CD14-positive monocyte (primary cell): ENCODE data around the gene TRPM6. TPM values are rescaled to one million over a fixed set of nuclear protein-coding genes. Genes with fewer than 3 reads are reported as not detected.

Experiments
- DNase-seq, 3 donors: peaks; one replicate each; pipeline ENCODE4 v3.0.0-alpha.2; 2011 to 2022
- H2AFZ ChIP-seq: 2 replicates; pipeline ENCODE4 v1.6.0; 2012; ENCODE audit warnings: mild to moderate bottlenecking, low read depth, low read length, inconsistent platforms; ENCODE audit not compliant: insufficient read depth, poor library complexity, severe bottlenecking
- H3K27ac ChIP-seq, 2 donors: 1 replicate in 1 of 2; 2 replicates in 1 of 2; pipeline ENCODE4 v1.5.1; 2012 to 2013; ENCODE audit warnings: low read length in 2 of 2, control low read depth in 1 of 2, inconsistent platforms in 1 of 2, low read depth in 1 of 2, mild to moderate bottlenecking in 1 of 2
- H3K27me3 ChIP-seq, 2 donors: one replicate each; pipeline versions ENCODE4 v1.6.0 to v1.6.1; 2011 to 2013; ENCODE audit warnings: low read length in 2 of 2; ENCODE audit not compliant: control insufficient read depth in 2 of 2, insufficient read depth in 2 of 2
- H3K36me3 ChIP-seq, 2 donors: replicated peaks in 1 of 2; 1 replicate in 1 of 2; 2 replicates in 1 of 2; pipeline versions ENCODE4 v1.5.1 to v1.6.1; 2012 to 2013; ENCODE audit warnings: low read length in 2 of 2, control low read depth in 1 of 2, inconsistent platforms in 1 of 2, mild to moderate bottlenecking in 1 of 2; ENCODE audit not compliant: insufficient read depth in 2 of 2, control insufficient read depth in 1 of 2
- H3K4me1 ChIP-seq, 2 donors: 1 replicate in 1 of 2; 2 replicates in 1 of 2; pipeline versions ENCODE4 v1.5.1 to v1.6.1; 2012 to 2013; ENCODE audit warnings: low read length in 2 of 2, control low read depth in 1 of 2, inconsistent platforms in 1 of 2, mild to moderate bottlenecking in 1 of 2, moderate library complexity in 1 of 2; ENCODE audit not compliant: insufficient read depth in 2 of 2, control insufficient read depth in 1 of 2
- H3K4me2 ChIP-seq: replicated peaks from 2 replicates; pipeline ENCODE3; 2012; ENCODE audit warnings: low read length, moderate library complexity, mild to moderate bottlenecking; ENCODE audit not compliant: poor library complexity, severe bottlenecking; ENCODE audit errors: extremely low read depth
- H3K4me3 ChIP-seq, 3 experiments: fragments of 200-600 bp in 1 of 3; sonication (generic) in 1 of 3; replicated peaks in 1 of 3; 1 replicate in 2 of 3; 2 replicates in 1 of 3; pipeline ENCODE4 v1.5.1; 2011 to 2013; ENCODE audit warnings: low read length in 3 of 3, mild to moderate bottlenecking in 3 of 3, control low read depth in 2 of 3, low read depth in 2 of 3, inconsistent platforms in 1 of 3, moderate library complexity in 1 of 3
- H3K79me2 ChIP-seq: 2 replicates; pipeline ENCODE4 v1.6.0; 2012; ENCODE audit warnings: mild to moderate bottlenecking, control low read depth, inconsistent platforms, low read length, moderate library complexity; ENCODE audit not compliant: insufficient read depth
- H3K9ac ChIP-seq: 2 replicates; pipeline ENCODE4 v1.6.0; 2017; ENCODE audit warnings: low read length, mild to moderate bottlenecking; ENCODE audit not compliant: insufficient read depth, poor library complexity, severe bottlenecking
- H3K9me3 ChIP-seq, 2 donors: replicated peaks in 1 of 2; 1 replicate in 1 of 2; 2 replicates in 1 of 2; pipeline versions ENCODE4 v1.5.1 to v1.6.1; 2012 to 2013; ENCODE audit warnings: low read length in 2 of 2, control low read depth in 1 of 2; ENCODE audit not compliant: control insufficient read depth in 1 of 2, insufficient read depth in 1 of 2
- H4K20me1 ChIP-seq: 2 replicates; pipeline ENCODE4 v1.6.0; 2012; ENCODE audit warnings: mild to moderate bottlenecking, low read length, control low read depth, moderate library complexity; ENCODE audit not compliant: insufficient read depth
- H3K27ac Mint-ChIP-seq, 7 donors: one replicate each; pipeline ENCODE4 v1.8.0; 2020; ENCODE audit warnings: mild to moderate bottlenecking in 7 of 7, mixed read lengths in 7 of 7, moderate library complexity in 6 of 7, inconsistent platforms in 2 of 7
- H3K27me3 Mint-ChIP-seq, 3 donors: one replicate each; pipeline ENCODE4 v1.8.0; 2021 to 2022; ENCODE audit warnings: low read depth in 3 of 3, mild to moderate bottlenecking in 3 of 3, mixed read lengths in 3 of 3, moderate library complexity in 3 of 3, inconsistent platforms in 1 of 3
- H3K36me3 Mint-ChIP-seq, 2 donors: one replicate each; pipeline ENCODE4 v1.8.0; 2020; ENCODE audit warnings: mixed read lengths in 2 of 2, inconsistent platforms in 1 of 2, mild to moderate bottlenecking in 1 of 2
- H3K4me1 Mint-ChIP-seq: one replicate; pipeline ENCODE4 v1.8.0; 2020; ENCODE audit warnings: mild to moderate bottlenecking, mixed read lengths
- H3K4me3 Mint-ChIP-seq, 2 donors: one replicate each; pipeline ENCODE4 v1.8.0; 2020; ENCODE audit warnings: mild to moderate bottlenecking in 2 of 2, mixed read lengths in 2 of 2, moderate library complexity in 1 of 2
- H3K9me3 Mint-ChIP-seq, 7 donors: one replicate each; pipeline ENCODE4 v1.8.0; 2020 to 2022; ENCODE audit warnings: mixed read lengths in 7 of 7, mild to moderate bottlenecking in 6 of 7, moderate library complexity in 6 of 7, inconsistent platforms in 2 of 7
- whole genome bisulfite sequencing: methylation state at CpG from one replicate; pipeline ENCODE4 v1.1.5; 2013; ENCODE audit warnings: missing lambda C conversion rate; ENCODE audit not compliant: insufficient coverage; 5-methylcytosine and 5-hydroxymethylcytosine counted together
- intact Hi-C, 2 donors: fragments of 100-400 bp; cut with micrococcal nuclease; formaldehyde crosslinking; loops; one replicate each; pipeline versions ENCODE4 v1.15.0 to v1.15.1; 2023
- polyA plus RNA-seq, 3 donors: library from polyadenylated mRNA; depleted of rRNA in 1 of 3; unstranded in 2 of 3; stranded (reverse) in 1 of 3; fragments of 300-500 nt in 2 of 3; fragments of >200 nt in 1 of 3; fragmentation: Illumina TruSeq in 2 of 3; gene quantifications; 1 replicate in 2 of 3; 2 replicates in 1 of 3; pipeline ENCODE4 v1.2.3, GENCODE V29; 2012 to 2021
- TF ChIP-seq, protein P1 (sequence below): fragments of 200-600 bp; IDR thresholded peaks from one replicate; pipeline ENCODE4 v1.8.0; 2022; ENCODE audit warnings: antibody characterized with exemption, mild to moderate bottlenecking

The TRPM6 gene
- polyA plus RNA-seq, 3 donors = not detected

DNA sequence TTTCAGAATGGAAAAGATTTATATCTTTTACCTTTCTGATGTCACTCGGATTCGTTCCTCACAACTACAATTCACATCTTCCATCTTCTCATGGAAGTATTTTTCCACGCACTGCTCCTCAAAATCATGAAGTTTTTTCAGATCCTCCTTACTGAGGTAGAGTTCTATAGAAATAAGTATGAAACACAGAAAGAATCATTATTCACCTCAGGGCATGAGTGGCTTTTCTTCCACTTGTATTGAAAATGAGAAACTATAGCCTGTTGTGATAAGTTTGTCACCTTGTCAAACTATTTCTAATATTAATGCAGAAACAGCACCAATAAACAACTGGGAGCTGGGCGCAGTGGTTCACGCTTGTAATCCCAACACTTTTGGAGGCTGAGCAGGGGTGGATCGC lies 116.0 kb downstream of the TRPM6 start:
- Histone ChIP-seq H3K9me3 (no peaks in the 10 kb centered on the region), H3K36me3 (no peaks in the 10 kb centered on the region), H3K27ac (no peak overlapping the region), H3K4me1 (no peaks in the 10 kb centered on the region), H3K27me3 (no peaks in the 10 kb centered on the region), H3K79me2 (no peaks in the 10 kb centered on the region), H3K4me2 (no peak overlapping the region), H2AFZ (no peak overlapping the region), H3K9ac (no peak overlapping the region), H3K4me3 (no peak overlapping the region), H4K20me1 (no peaks in the 10 kb centered on the region)
- TF ChIP-seq, protein P1, sequence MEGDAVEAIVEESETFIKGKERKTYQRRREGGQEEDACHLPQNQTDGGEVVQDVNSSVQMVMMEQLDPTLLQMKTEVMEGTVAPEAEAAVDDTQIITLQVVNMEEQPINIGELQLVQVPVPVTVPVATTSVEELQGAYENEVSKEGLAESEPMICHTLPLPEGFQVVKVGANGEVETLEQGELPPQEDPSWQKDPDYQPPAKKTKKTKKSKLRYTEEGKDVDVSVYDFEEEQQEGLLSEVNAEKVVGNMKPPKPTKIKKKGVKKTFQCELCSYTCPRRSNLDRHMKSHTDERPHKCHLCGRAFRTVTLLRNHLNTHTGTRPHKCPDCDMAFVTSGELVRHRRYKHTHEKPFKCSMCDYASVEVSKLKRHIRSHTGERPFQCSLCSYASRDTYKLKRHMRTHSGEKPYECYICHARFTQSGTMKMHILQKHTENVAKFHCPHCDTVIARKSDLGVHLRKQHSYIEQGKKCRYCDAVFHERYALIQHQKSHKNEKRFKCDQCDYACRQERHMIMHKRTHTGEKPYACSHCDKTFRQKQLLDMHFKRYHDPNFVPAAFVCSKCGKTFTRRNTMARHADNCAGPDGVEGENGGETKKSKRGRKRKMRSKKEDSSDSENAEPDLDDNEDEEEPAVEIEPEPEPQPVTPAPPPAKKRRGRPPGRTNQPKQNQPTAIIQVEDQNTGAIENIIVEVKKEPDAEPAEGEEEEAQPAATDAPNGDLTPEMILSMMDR = no peak
- Mint-ChIP-seq H3K4me3 (no peak overlapping the region), H3K4me1 (peaks cover 4% of the 10 kb centered on the region), H3K27ac (no peak overlapping the region), H3K9me3 (peaks cover 0 to 1% (median 0%) of the 10 kb centered on the region in 7 donors), H3K27me3 (peaks cover 3 to 6% (median 3%) of the 10 kb centered on the region in 3 donors), H3K36me3 (no peaks in the 10 kb centered on the region)
- intact Hi-C loops = loop anchor here in 1 of 2 donors (5.0 kb wide), 1 partner anchor 306 kb away; no protein-coding TSS in a partner anchor
- DNase-seq = no peak
- WGBS = no CpG with 5 or more reads among the region's 6 CpGs

DNA sequence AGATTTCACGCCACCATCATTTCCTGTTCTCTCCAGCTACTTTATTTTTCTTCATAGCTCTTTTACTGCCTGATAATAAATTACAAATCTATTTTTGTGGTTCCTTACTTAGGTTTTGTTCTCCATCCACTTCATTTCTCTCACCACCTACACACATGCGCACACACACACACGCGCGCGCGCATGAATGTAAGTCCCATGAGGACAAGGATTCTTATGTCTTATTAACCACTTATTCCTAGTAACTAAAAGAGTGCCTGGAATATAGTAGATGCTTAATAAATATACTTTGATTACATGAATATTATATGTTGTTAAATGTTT lies 116.5 kb downstream of the TRPM6 start:
- no peaks in the 10 kb centered on the region for H3K36me3 Mint-ChIP-seq
- Histone ChIP-seq H3K27me3 (no peaks in the 10 kb centered on the region), H3K4me3 (no peak overlapping the region), H3K36me3 (no peaks in the 10 kb centered on the region), H2AFZ (no peak overlapping the region), H3K4me1 (no peaks in the 10 kb centered on the region), H3K9ac (no peak overlapping the region), H3K4me2 (no peak overlapping the region), H3K9me3 (no peaks in the 10 kb centered on the region), H4K20me1 (no peaks in the 10 kb centered on the region), H3K27ac (no peak overlapping the region), H3K79me2 (no peaks in the 10 kb centered on the region)
- DNase-seq = no peak
- H3K4me3 Mint-ChIP-seq = no peak overlapping the region
- intact Hi-C loops = loop anchor here in 1 of 2 donors (5.0 kb wide), 1 partner anchor 306 kb away; no protein-coding TSS in a partner anchor
- H3K27ac Mint-ChIP-seq = no peak overlapping the region
- peaks cover 3 to 6% (median 3%) of the 10 kb centered on the region in 3 donors for H3K27me3 Mint-ChIP-seq
- H3K9me3 Mint-ChIP-seq = peaks cover 0 to 1% (median 0%) of the 10 kb centered on the region in 7 donors
- 56% methylated on average over 1 of the region's 7 CpGs for WGBS
- TF ChIP-seq, protein P1 = peak; percentile 37
- peaks cover 4% of the 10 kb centered on the region for H3K4me1 Mint-ChIP-seq
